Liver (tissue), 9 donors: Measurements from ENCODE around the gene MYO16. TPM values are rescaled to one million over a fixed set of nuclear protein-coding genes. Genes with fewer than 3 reads are reported as not detected.

ENCODE experiments used
- DNase-seq: peaks from one replicate; pipeline ENCODE4 v3.0.0-alpha.2; 2017; ENCODE audit warnings: low spot score
- H3K27ac ChIP-seq, 2 donors: one replicate each; pipeline ENCODE4 v1.7.0; 2013; ENCODE audit warnings: inconsistent platforms in 2 of 2, low read length in 2 of 2, control low read depth in 1 of 2, low read depth in 1 of 2, mild to moderate bottlenecking in 1 of 2
- H3K27me3 ChIP-seq, 4 donors: one replicate each; pipeline versions ENCODE4 v1.6.1 to v1.7.0; 2013; ENCODE audit warnings: low read length in 3 of 4, inconsistent platforms in 1 of 4, mild to moderate bottlenecking in 1 of 4, moderate library complexity in 1 of 4; ENCODE audit not compliant: control insufficient read depth in 4 of 4, insufficient read depth in 4 of 4
- H3K36me3 ChIP-seq, 4 donors: one replicate each; pipeline versions ENCODE4 v1.6.1 to v1.7.0; 2013; ENCODE audit warnings: low read length in 3 of 4, mild to moderate bottlenecking in 3 of 4, low read depth in 1 of 4, moderate library complexity in 1 of 4; ENCODE audit not compliant: control insufficient read depth in 4 of 4, insufficient read depth in 3 of 4
- H3K4me1 ChIP-seq, 4 donors: one replicate each; pipeline versions ENCODE4 v1.6.1 to v1.7.0; 2013; ENCODE audit warnings: low read length in 3 of 4, mild to moderate bottlenecking in 3 of 4, moderate library complexity in 1 of 4; ENCODE audit not compliant: control insufficient read depth in 4 of 4, insufficient read depth in 4 of 4
- H3K4me3 ChIP-seq, 3 donors: one replicate each; pipeline versions ENCODE4 v1.6.1 to v1.7.0; 2013; ENCODE audit warnings: low read length in 3 of 3, control low read depth in 1 of 3, low read depth in 1 of 3, mild to moderate bottlenecking in 1 of 3
- H3K9ac ChIP-seq, 2 donors: one replicate each; pipeline ENCODE4 v1.7.0; 2013; ENCODE audit warnings: low read length in 2 of 2, mild to moderate bottlenecking in 2 of 2, moderate library complexity in 2 of 2, control low read depth in 1 of 2, low read depth in 1 of 2
- H3K9me3 ChIP-seq, 4 donors: one replicate each; pipeline versions ENCODE4 v1.6.1 to v1.7.0; 2013; ENCODE audit warnings: low read length in 3 of 4; ENCODE audit not compliant: control insufficient read depth in 4 of 4
- EGR1 ChIP-seq, 2 donors: IDR thresholded peaks; 2 replicates each; pipeline ENCODE4 v1.6.1; 2016 to 2018; ENCODE audit warnings: antibody characterized with exemption in 2 of 2, low read depth in 2 of 2
- FOXA1 ChIP-seq: IDR thresholded peaks from 2 replicates; pipeline ENCODE4 v1.6.1; 2016; ENCODE audit warnings: antibody characterized with exemption
- FOXA2 ChIP-seq: IDR thresholded peaks from 2 replicates; pipeline ENCODE4 v1.6.1; 2016; ENCODE audit warnings: antibody characterized with exemption
- GABPA ChIP-seq, 2 donors: IDR thresholded peaks in 1 of 2; conservative IDR thresholded peaks in 1 of 2; 2 replicates each; pipeline ENCODE4 v1.6.1; 2016; ENCODE audit warnings: antibody characterized with exemption in 2 of 2, mild to moderate bottlenecking in 1 of 2, moderate library complexity in 1 of 2
- HNF4A ChIP-seq, 2 donors: conservative IDR thresholded peaks; 2 replicates each; pipeline ENCODE4 v1.6.1; 2016; ENCODE audit warnings: antibody characterized with exemption in 2 of 2, mild to moderate bottlenecking in 2 of 2
- HNF4G ChIP-seq: IDR thresholded peaks from 2 replicates; pipeline ENCODE4 v1.6.1; 2016; ENCODE audit warnings: antibody characterized with exemption
- JUND ChIP-seq, 2 donors: IDR thresholded peaks; 2 replicates each; pipeline ENCODE4 v1.6.1; 2016; ENCODE audit warnings: antibody characterized with exemption in 2 of 2
- MAX ChIP-seq: IDR thresholded peaks from 2 replicates; pipeline ENCODE4 v1.6.1; 2016; ENCODE audit warnings: antibody characterized with exemption
- NR2F2 ChIP-seq: IDR thresholded peaks from 2 replicates; pipeline ENCODE4 v1.6.1; 2016; ENCODE audit warnings: antibody characterized with exemption
- RAD21 ChIP-seq, 2 donors: IDR thresholded peaks; 2 replicates each; pipeline ENCODE4 v1.6.1; 2016; ENCODE audit warnings: antibody characterized with exemption in 2 of 2, mild to moderate bottlenecking in 2 of 2
- REST ChIP-seq: IDR thresholded peaks from 2 replicates; pipeline ENCODE4 v1.6.1; 2016; ENCODE audit warnings: antibody characterized with exemption, mild to moderate bottlenecking
- RXRA ChIP-seq, 2 donors: IDR thresholded peaks; 2 replicates each; pipeline ENCODE4 v1.6.1; 2017 to 2018; ENCODE audit warnings: antibody characterized with exemption in 2 of 2, mild to moderate bottlenecking in 1 of 2
- SP1 ChIP-seq: IDR thresholded peaks from 2 replicates; pipeline ENCODE4 v1.6.1; 2018; ENCODE audit warnings: antibody characterized with exemption, mild to moderate bottlenecking
- YY1 ChIP-seq: IDR thresholded peaks from 2 replicates; pipeline ENCODE4 v1.6.1; 2016; ENCODE audit warnings: antibody characterized with exemption, mild to moderate bottlenecking
- WGBS: extraction: QIAGEN DNeasy Blood & Tissue Kit; methylation state at CpG from one replicate; pipeline ENCODE4 v1.1.7; 2013; 5-methylcytosine and 5-hydroxymethylcytosine counted together
- polyA plus RNA-seq, 2 donors: library from polyadenylated mRNA; stranded (reverse) in 1 of 2; unstranded in 1 of 2; fragments of 200-250 nt in 1 of 2; fragments of >200 nt in 1 of 2; fragmentation: Nextera tagmentation in 1 of 2; extraction: Ambion mirVana in 1 of 2; gene quantifications; one replicate each; pipeline versions ENCODE4 v1.2.1 to v1.2.3, GENCODE V29; 2013 to 2015
- total RNA-seq, 2 donors: library from RNA; depleted of rRNA; stranded (reverse); fragments of >200 nt; gene quantifications; one replicate each; pipeline ENCODE4 v1.2.3, GENCODE V29; 2014
- TF ChIP-seq, protein P1 (sequence below): fragments of 150-350 bp; IDR thresholded peaks from 2 replicates; pipeline ENCODE4 v1.5.1; 2017; ENCODE audit warnings: improper control_type of control experiment, low read depth, low read length; ENCODE audit not compliant: missing input control
- TF ChIP-seq, protein P2 (sequence below): IDR thresholded peaks from 2 replicates; pipeline ENCODE4 v1.6.1; 2016; ENCODE audit warnings: antibody characterized with exemption
- TF ChIP-seq, protein P3 (sequence below): IDR thresholded peaks from 2 replicates; pipeline ENCODE4 v1.6.1; 2016; ENCODE audit warnings: antibody characterized with exemption
- donor health status: healthy.
- donor health status: healthy.
- donor health status: healthy.
- donor health status: healthy.
- donor health status: healthy.

The MYO16 gene
- total and polyA plus RNA-seq, 4 donors: 0.37 to 1.1 (median 0.68) TPM

DNA sequence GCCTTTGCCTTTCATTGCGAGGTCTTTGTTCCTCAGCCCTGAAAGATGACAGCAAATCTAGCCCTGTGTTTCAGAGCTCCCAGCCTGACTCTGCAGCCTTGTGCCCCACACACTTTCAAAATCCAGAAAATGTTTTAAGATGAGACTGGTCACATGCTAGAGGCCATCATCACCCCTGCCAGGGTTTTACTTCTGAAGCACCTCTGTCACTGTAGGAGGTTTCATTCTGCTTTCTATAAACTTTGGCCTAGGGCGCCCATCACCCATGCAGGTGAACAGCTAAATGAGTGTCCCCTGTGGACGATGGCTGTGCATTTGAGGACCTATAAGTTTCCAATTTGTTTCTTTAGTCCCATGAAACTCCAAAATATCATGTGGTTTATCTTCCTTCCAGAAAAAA, 574.2 kb downstream of the MYO16 start (continued):
- TF ChIP-seq, protein P1, sequence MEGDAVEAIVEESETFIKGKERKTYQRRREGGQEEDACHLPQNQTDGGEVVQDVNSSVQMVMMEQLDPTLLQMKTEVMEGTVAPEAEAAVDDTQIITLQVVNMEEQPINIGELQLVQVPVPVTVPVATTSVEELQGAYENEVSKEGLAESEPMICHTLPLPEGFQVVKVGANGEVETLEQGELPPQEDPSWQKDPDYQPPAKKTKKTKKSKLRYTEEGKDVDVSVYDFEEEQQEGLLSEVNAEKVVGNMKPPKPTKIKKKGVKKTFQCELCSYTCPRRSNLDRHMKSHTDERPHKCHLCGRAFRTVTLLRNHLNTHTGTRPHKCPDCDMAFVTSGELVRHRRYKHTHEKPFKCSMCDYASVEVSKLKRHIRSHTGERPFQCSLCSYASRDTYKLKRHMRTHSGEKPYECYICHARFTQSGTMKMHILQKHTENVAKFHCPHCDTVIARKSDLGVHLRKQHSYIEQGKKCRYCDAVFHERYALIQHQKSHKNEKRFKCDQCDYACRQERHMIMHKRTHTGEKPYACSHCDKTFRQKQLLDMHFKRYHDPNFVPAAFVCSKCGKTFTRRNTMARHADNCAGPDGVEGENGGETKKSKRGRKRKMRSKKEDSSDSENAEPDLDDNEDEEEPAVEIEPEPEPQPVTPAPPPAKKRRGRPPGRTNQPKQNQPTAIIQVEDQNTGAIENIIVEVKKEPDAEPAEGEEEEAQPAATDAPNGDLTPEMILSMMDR: no peak
- TF ChIP-seq FOXA1: no peak
- no peak for TF ChIP-seq NR2F2
- no peak for TF ChIP-seq MAX
- TF ChIP-seq YY1: no peak
- no peak for TF ChIP-seq JUND (IDR thresholded peaks at IDR 0.05)
- TF ChIP-seq HNF4A (conservative IDR thresholded peaks at IDR 0.05): no peak

- H3K36me3 ChIP-seq: no peaks in the 10 kb centered on the region
- no peaks in the 10 kb centered on the region for H3K4me1 ChIP-seq
- DNase-seq: no peak
- H3K27me3 ChIP-seq: no peaks in the 10 kb centered on the region
- WGBS: 87% methylated on average over 2 of the region's 2 CpGs
- no peak overlapping the region for H3K27ac ChIP-seq
- TF ChIP-seq NR2F2 (no peak), SP1 (no peak), RAD21 (IDR thresholded peaks at IDR 0.05) (no peak), RXRA (IDR thresholded peaks at IDR 0.05) (no peak), HNF4A (conservative IDR thresholded peaks at IDR 0.05) (no peak), FOXA1 (no peak), HNF4G (no peak), MAX (no peak), YY1 (no peak), REST (no peak), EGR1 (IDR thresholded peaks at IDR 0.05; ENCODE audit: low read depth in 2 of 2) (no peak), GABPA (IDR thresholded peaks at IDR 0.05 in 1 of 2, conservative IDR thresholded peaks at IDR 0.05 in 1 of 2) (no peak), JUND (IDR thresholded peaks at IDR 0.05) (no peak), FOXA2 (no peak)
- TF ChIP-seq, protein P1: no peak
- TF ChIP-seq, protein P2, sequence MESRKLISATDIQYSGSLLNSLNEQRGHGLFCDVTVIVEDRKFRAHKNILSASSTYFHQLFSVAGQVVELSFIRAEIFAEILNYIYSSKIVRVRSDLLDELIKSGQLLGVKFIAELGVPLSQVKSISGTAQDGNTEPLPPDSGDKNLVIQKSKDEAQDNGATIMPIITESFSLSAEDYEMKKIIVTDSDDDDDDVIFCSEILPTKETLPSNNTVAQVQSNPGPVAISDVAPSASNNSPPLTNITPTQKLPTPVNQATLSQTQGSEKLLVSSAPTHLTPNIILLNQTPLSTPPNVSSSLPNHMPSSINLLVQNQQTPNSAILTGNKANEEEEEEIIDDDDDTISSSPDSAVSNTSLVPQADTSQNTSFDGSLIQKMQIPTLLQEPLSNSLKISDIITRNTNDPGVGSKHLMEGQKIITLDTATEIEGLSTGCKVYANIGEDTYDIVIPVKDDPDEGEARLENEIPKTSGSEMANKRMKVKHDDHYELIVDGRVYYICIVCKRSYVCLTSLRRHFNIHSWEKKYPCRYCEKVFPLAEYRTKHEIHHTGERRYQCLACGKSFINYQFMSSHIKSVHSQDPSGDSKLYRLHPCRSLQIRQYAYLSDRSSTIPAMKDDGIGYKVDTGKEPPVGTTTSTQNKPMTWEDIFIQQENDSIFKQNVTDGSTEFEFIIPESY: no peak
- TF ChIP-seq, protein P3, sequence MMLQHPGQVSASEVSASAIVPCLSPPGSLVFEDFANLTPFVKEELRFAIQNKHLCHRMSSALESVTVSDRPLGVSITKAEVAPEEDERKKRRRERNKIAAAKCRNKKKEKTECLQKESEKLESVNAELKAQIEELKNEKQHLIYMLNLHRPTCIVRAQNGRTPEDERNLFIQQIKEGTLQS: no peak
- H3K9me3 ChIP-seq: no peaks in the 10 kb centered on the region
- H3K9ac ChIP-seq: no peak overlapping the region
- H3K4me3 ChIP-seq: no peak overlapping the region
These were observed 574.8 kb downstream of the MYO16 start for GRCh38 chr13:109204252-109204651.
